Prostate gland (tissue), 2 donors: ENCODE data around the gene ATXN1.

Experiments
- CTCF ChIP-seq, 4 experiments: fragments of 200-600 bp in 2 of 4; fragments of 450-650 bp in 2 of 4; sonication (generic) in 2 of 4; IDR thresholded peaks; 1 replicate in 3 of 4; 2 replicates in 1 of 4; pipeline ENCODE4 v1.5.1; 2016 to 2019; ENCODE audit warnings: antibody characterized with exemption in 4 of 4, mild to moderate bottlenecking in 2 of 4, moderate library complexity in 2 of 4
- POLR2A ChIP-seq: fragments of 450-650 bp; IDR thresholded peaks from one replicate; pipeline ENCODE4 v1.6.1; 2016; ENCODE audit warnings: antibody characterized with exemption, mild to moderate bottlenecking
- POLR2AphosphoS5 ChIP-seq: sonication (generic); formaldehyde crosslinking; IDR thresholded peaks from one replicate; pipeline ENCODE4 v1.6.1; 2017; ENCODE audit warnings: antibody characterized with exemption

- no peak for TF ChIP-seq POLR2AphosphoS5
- TF ChIP-seq CTCF (IDR thresholded peaks at IDR 0.05): no peak
- TF ChIP-seq POLR2A: no peak
These were observed 101.6 kb downstream of the ATXN1 start for GRCh38 chr6:16659466-16660156.
